Mammary epithelial cell (primary cell): Measurements from ENCODE around the gene SPACA7.

Experiments used
- EZH2 ChIP-seq: IDR thresholded peaks from 2 replicates; pipeline ENCODE4 v1.6.1; 2012; ENCODE audit warnings: low read length, inconsistent platforms, borderline replicate concordance
- TF ChIP-seq, protein P1 (sequence below), 2 donors: IDR thresholded peaks in 1 of 2; conservative IDR thresholded peaks in 1 of 2; 2 replicates each; pipeline ENCODE4 v1.5.1; 2011 to 2012; ENCODE audit warnings: inconsistent platforms in 2 of 2, low read length in 2 of 2, mild to moderate bottlenecking in 2 of 2, control low read depth in 1 of 2, low read depth in 1 of 2; ENCODE audit not compliant: insufficient read depth in 1 of 2; ENCODE audit errors: extremely low read depth in 1 of 2

- TF ChIP-seq, protein P1, sequence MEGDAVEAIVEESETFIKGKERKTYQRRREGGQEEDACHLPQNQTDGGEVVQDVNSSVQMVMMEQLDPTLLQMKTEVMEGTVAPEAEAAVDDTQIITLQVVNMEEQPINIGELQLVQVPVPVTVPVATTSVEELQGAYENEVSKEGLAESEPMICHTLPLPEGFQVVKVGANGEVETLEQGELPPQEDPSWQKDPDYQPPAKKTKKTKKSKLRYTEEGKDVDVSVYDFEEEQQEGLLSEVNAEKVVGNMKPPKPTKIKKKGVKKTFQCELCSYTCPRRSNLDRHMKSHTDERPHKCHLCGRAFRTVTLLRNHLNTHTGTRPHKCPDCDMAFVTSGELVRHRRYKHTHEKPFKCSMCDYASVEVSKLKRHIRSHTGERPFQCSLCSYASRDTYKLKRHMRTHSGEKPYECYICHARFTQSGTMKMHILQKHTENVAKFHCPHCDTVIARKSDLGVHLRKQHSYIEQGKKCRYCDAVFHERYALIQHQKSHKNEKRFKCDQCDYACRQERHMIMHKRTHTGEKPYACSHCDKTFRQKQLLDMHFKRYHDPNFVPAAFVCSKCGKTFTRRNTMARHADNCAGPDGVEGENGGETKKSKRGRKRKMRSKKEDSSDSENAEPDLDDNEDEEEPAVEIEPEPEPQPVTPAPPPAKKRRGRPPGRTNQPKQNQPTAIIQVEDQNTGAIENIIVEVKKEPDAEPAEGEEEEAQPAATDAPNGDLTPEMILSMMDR (conservative IDR thresholded peaks at IDR 0.05 in 1 of 2, IDR thresholded peaks at IDR 0.05 in 1 of 2; ENCODE audit: extremely low read depth in 1 of 2, insufficient read depth in 1 of 2, low read depth in 1 of 2, low read length in 2 of 2): no peak
- TF ChIP-seq EZH2: no peak
These were observed 91.1 kb downstream of the SPACA7 start for GRCh38 chr13:112467236-112467635.
